Measurements from ENCODE around the gene CD300LB. TPM values are rescaled to one million over a fixed set of nuclear protein-coding genes. Genes with fewer than 3 reads are reported as not detected.

CD300LB gene
- not detected in 2 replicates for total RNA-seq

GRCh38 chr17:74531231-74531761 is at the start of gene CD300LB:
Gene CD300LB (minus strand): TSS chr17:74531475. CDS start chr17:74531350, 125 bp downstream.

GRCh38 chr17:74567397-74567796 is 36.1 kb upstream of the CD300LB start, which contains the start of gene CD300H:
Gene CD300H (minus strand): TSS chr17:74567509.

GRCh38 chr17:74545843-74546230 is 14.6 kb upstream of the CD300LB start, which contains the start of gene CD300C:
Gene CD300C (minus strand): TSS chr17:74546115. CDS start chr17:74545782, 333 bp downstream.

Other genes with a start within 250 kb of the CD300LB start
- not detected in 2 replicates for gene KIF19, start 205.2 kb downstream of the CD300LB start, total RNA-seq
- not detected in 2 replicates for gene BTBD17, start 169.6 kb downstream of the CD300LB start, total RNA-seq
- not detected in 2 replicates for gene GPR142, start 164.0 kb downstream of the CD300LB start, total RNA-seq
- gene GPRC5C, start 99.4 kb downstream of the CD300LB start, total RNA-seq = under 0.01 TPM in 1 of 2 replicates, not detected in the other
- gene CD300A, start 64.8 kb downstream of the CD300LB start, total RNA-seq = not detected in 2 replicates
- not detected in 2 replicates for gene CD300C, start 14.6 kb upstream of the CD300LB start, total RNA-seq
- not detected in 2 replicates for gene CD300H, start 36.0 kb upstream of the CD300LB start, total RNA-seq
- not detected in 2 replicates for gene CD300LD, start 60.8 kb upstream of the CD300LB start, total RNA-seq
- gene CD300E, start 92.3 kb upstream of the CD300LB start, total RNA-seq = not detected in 2 replicates
- not detected in 2 replicates for gene CD300LF, start 181.4 kb upstream of the CD300LB start, total RNA-seq
- 0.53 TPM in 1 of 2 replicates, not detected in the other for gene RAB37, start 205.8 kb upstream of the CD300LB start, total RNA-seq
- 35.3 and 42.1 TPM in 2 replicates for gene NHERF1, start 217.2 kb upstream of the CD300LB start, total RNA-seq
- gene NAT9, start 244.9 kb upstream of the CD300LB start, total RNA-seq = 26.4 and 32.0 TPM in 2 replicates

Measured in myometrial cell (primary cell).